OCI-LY7 (cell line): ENCODE measurements around the gene NOTCH3.

Experiments
- CTCF ChIP-seq: fragments of 200-600 bp; sonication (generic); conservative IDR thresholded peaks from 2 replicates; pipeline ENCODE4 v1.5.1; 2014; ENCODE audit warnings: mild to moderate bottlenecking, antibody characterized with exemption, low read length, moderate library complexity, mixed read lengths
- EZH2phosphoT487 ChIP-seq: fragments of 200-600 bp; sonication (generic); IDR thresholded peaks from 2 replicates; pipeline ENCODE4 v1.6.1; 2018; ENCODE audit warnings: low read depth, borderline replicate concordance, mild to moderate bottlenecking, mixed run types, antibody characterized with exemption, low read length, moderate library complexity, mixed read lengths

GRCh38 chr19:15181394-15181793 is 19.4 kb downstream of the NOTCH3 start:
- TF ChIP-seq EZH2phosphoT487 (no peak), CTCF (no peak)
